Psoas muscle (tissue), 8 donors: ENCODE measurements around the gene GTF2IRD1. TPM values are rescaled to one million over a fixed set of nuclear protein-coding genes. Genes with fewer than 3 reads are reported as not detected.

Source experiments
- ATAC-seq, 4 donors: fragments of 200-7000 bp; cut with Tn5 transposase; one replicate each; pipeline ENCODE4 v1.9.1; 2020; ENCODE audit warnings: moderate library complexity in 3 of 4, mild to moderate bottlenecking in 2 of 4
- DNase-seq, 2 donors: peaks; one replicate each; pipeline ENCODE4 v3.0.0-alpha.2; 2020
- H3K27ac ChIP-seq: fragments of 200-600 bp; one replicate; pipeline ENCODE4 v1.8.0; 2022
- H3K27me3 ChIP-seq, 3 donors: fragments of 200-600 bp in 1 of 3; one replicate each; pipeline versions ENCODE4 v1.6.1 to v1.8.0; 2013 to 2022; ENCODE audit warnings: low read length in 2 of 3, mild to moderate bottlenecking in 2 of 3, moderate library complexity in 1 of 3; ENCODE audit not compliant: insufficient read depth in 3 of 3
- H3K36me3 ChIP-seq, 2 donors: fragments of 200-600 bp in 1 of 2; one replicate each; pipeline versions ENCODE4 v1.6.1 to v1.8.0; 2013 to 2022; ENCODE audit warnings: low read depth in 1 of 2, mild to moderate bottlenecking in 1 of 2, moderate library complexity in 1 of 2; ENCODE audit not compliant: insufficient read depth in 1 of 2
- H3K4me1 ChIP-seq: fragments of 200-600 bp; one replicate; pipeline ENCODE4 v1.8.0; 2022
- H3K4me3 ChIP-seq: fragments of 200-600 bp; one replicate; pipeline ENCODE4 v1.8.0; 2022; ENCODE audit warnings: mild to moderate bottlenecking
- H3K9me3 ChIP-seq: fragments of 200-600 bp; one replicate; pipeline ENCODE4 v1.8.0; 2022
- WGBS, 3 donors: extraction: QIAGEN DNeasy Blood & Tissue Kit; methylation state at CpG; one replicate each; pipeline versions ENCODE4 v1.1.6 to v1.1.7; 2013; 5-methylcytosine and 5-hydroxymethylcytosine counted together
- intact Hi-C, 2 donors: fragments of 100-400 bp; cut with DNase I; formaldehyde crosslinking; loops; one replicate each; pipeline versions ENCODE4 v1.11.0 to v1.14.2; 2022
- polyA plus RNA-seq, 3 donors: library from polyadenylated mRNA; stranded (reverse); fragments of 200-250 nt; gene quantifications; one replicate each; pipeline ENCODE4 v1.2.3, GENCODE V29; 2013
- total RNA-seq, 4 donors: library from RNA; stranded (reverse); fragmentation: NEBNext Ultra II Directional in 2 of 4; extraction: Animal tissue kit (Norgen Biotek cat#: 25700) in 2 of 4; gene quantifications; one replicate each; pipeline versions ENCODE4 v1.2.1 to v1.2.4, GENCODE V29; 2021 to 2023
- TF ChIP-seq, protein P1 (sequence below): fragments of 200-600 bp; IDR thresholded peaks from one replicate; pipeline ENCODE4 v1.8.0; 2022; ENCODE audit warnings: antibody characterized with exemption
- donor health status: healthy with polysubstance abuse.
- donor health status: DM: no; HTN: no; CAD: no; lungs with moderate emphysema.
- donor health status: Bipolar disorder and iron deficiency.
- donor health status: healthy.
- donor health status: DM: yes; HTN: yes; CAD: no.
- donor health status: DM: no; HTN: no; CAD: no.
- donor health status: DM: no; HTN: no; CAD: no.
- donor health status: DM: yes; HTN: yes; CAD: no.

GTF2IRD1 gene
- total and polyA plus RNA-seq, 7 donors: 40.5 to 149 (median 61.7) TPM

DNA sequence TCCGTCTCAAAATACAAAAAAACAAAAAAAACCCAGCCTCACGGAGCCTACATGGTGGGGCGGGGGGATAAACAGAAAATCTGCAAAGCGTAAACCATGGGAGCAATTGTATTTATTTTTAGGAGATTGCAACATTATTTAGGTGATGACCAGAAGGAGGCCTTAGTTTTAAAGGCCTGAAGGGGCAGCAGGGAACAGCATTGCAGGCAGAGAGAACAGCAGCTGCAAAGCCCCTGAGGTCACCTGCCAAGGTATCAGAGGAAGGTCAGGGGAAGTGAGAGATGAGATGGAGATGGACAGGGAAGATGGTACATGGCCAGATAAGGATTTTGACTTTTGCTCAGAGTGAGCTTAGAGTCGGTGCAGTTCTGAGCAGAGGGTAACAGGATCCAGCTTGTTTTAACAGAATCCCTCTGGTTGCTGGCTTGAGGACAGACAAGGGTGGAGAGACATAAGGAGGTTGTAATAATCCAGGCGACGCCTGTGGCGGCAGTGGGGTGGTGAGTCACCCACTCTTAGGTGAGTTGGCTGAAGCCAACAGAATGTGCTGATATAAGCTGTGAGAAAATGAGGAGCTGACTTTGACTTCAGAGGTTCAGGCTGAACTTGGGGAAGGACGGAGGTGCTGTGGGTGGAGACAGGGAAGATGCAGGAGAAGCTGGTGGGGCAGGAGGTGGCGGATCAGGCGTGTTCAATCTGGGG lies 121.5 kb downstream of the GTF2IRD1 start:
- H3K36me3 ChIP-seq: peaks cover 0 to 5% of the 10 kb centered on the region in 2 donors
- WGBS, 3 donors: 89 to 93% (median 90%) methylated on average over 11 of the region's 11 CpGs
- no peak overlapping the region for H3K4me3 ChIP-seq
- ATAC-seq (peak in 3 of 4 donors; percentile 25 to 51 (median 31)), DNase-seq (no peak)
- intact Hi-C loops: no loop called here
- H3K27me3 ChIP-seq: no peaks in the 10 kb centered on the region
- H3K27ac ChIP-seq: no peak overlapping the region
- H3K9me3 ChIP-seq: no peaks in the 10 kb centered on the region
- TF ChIP-seq, protein P1, sequence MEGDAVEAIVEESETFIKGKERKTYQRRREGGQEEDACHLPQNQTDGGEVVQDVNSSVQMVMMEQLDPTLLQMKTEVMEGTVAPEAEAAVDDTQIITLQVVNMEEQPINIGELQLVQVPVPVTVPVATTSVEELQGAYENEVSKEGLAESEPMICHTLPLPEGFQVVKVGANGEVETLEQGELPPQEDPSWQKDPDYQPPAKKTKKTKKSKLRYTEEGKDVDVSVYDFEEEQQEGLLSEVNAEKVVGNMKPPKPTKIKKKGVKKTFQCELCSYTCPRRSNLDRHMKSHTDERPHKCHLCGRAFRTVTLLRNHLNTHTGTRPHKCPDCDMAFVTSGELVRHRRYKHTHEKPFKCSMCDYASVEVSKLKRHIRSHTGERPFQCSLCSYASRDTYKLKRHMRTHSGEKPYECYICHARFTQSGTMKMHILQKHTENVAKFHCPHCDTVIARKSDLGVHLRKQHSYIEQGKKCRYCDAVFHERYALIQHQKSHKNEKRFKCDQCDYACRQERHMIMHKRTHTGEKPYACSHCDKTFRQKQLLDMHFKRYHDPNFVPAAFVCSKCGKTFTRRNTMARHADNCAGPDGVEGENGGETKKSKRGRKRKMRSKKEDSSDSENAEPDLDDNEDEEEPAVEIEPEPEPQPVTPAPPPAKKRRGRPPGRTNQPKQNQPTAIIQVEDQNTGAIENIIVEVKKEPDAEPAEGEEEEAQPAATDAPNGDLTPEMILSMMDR: no peak
- H3K4me1 ChIP-seq: peaks cover 7% of the 10 kb centered on the region

GRCh38 chr7:74575811-74576210 lies 122.1 kb downstream of the GTF2IRD1 start:
- H3K27me3 ChIP-seq: no peaks in the 10 kb centered on the region

DNA sequence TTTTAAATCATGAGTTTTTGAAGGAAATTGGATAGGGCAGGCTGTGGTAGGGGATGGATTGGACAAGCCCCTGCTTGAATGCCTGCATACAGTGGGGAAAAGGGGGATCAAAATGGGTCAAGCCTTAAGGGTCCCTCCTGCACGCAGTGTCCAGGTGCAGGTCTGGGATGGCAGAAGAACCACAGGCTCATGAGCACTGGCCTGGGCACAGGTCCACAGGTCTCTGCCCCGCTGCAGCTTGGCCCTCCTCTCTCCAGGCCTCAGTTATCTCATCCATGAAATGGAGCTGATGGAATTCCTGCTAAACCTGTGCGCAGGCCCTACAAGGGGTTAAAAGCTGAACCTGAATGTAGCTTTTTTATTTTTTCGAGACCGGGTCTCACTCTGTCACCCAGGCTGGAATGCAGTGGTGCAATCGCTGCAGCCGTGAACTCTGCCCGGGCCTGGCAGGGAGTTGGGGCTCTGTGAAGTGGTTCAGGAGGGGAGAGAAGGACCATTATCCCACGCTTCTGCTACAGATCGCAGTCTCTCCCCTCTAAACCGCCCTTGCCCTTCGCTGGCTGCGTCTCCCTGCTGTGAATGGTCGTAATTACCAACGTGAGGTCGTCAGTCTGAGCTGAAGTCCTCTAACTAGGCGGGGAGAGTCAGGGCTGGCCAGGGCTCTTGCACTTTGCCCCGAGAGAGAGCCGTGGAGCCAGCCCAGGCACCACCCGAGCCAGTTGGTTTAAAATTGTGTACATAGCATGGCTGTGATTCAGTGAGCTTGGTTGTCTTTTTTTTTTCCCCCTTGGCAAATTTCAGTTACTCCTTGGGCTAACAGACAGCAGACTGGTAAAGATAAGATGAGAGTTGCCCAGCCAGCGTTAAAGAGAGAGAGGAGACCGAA lies 126.3 kb downstream of the GTF2IRD1 start:
- TF ChIP-seq, protein P1: no peak
- ATAC-seq: peak; percentile 34 to 75 (median 46)
- H3K9me3 ChIP-seq: no peaks in the 10 kb centered on the region
- peak in 1 of 2 donors; percentile 37 for DNase-seq
- H3K4me3 ChIP-seq: no peak overlapping the region
- no peaks in the 10 kb centered on the region for H3K27me3 ChIP-seq
- H3K27ac ChIP-seq: no peak overlapping the region
- intact Hi-C loops: no loop called here
- H3K4me1 ChIP-seq: peaks cover 14% of the 10 kb centered on the region
- WGBS, 3 donors: 42 to 51% (median 45%) methylated on average over 22 of the region's 22 CpGs
- H3K36me3 ChIP-seq: peaks cover 0 to 3% of the 10 kb centered on the region in 2 donors

More at GRCh38 chr7:74575811-74576210, 122.1 kb downstream of the GTF2IRD1 start:
- ATAC-seq (no peak), DNase-seq (no peak)
- Histone ChIP-seq H3K36me3 (peaks cover 0 to 5% of the 10 kb centered on the region in 2 donors), H3K4me1 (peaks cover 13% of the 10 kb centered on the region), H3K9me3 (no peaks in the 10 kb centered on the region), H3K4me3 (no peak overlapping the region), H3K27ac (no peak overlapping the region)
- TF ChIP-seq, protein P1: no peak
- intact Hi-C loops: no loop called here
- 87 to 97% (median 95%) methylated on average over 7 of the region's 7 CpGs for WGBS, 3 donors

DNA sequence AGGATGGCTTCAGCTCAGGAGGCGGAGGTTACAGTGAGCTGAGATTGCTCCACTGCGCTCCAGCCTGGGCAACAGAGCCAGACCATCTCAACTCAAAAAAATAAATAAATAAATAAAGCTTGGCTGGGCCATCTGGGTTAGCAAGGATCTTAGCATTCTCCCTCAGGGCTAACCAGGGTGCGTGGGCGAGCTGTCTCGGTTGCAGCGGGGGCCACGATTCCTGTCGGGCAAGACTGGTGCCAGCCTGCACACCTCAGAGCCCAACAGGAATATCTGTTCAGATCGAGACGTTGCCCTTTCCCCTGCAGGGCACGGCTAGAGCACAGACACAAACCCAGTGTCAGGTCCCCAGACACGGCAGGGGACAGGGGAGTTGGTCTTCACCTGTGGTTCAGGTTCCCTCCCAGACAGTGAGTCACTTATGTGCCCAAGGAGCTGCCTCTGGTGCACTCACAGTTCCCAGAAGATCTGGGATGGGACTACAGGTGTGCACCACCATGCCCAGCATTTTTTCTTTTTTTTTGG lies 128.3 kb downstream of the GTF2IRD1 start:
- TF ChIP-seq, protein P1: no peak
- Histone ChIP-seq H3K27me3 (no peaks in the 10 kb centered on the region), H3K9me3 (no peaks in the 10 kb centered on the region), H3K4me1 (peaks cover 15% of the 10 kb centered on the region), H3K36me3 (peaks cover 0 to 3% of the 10 kb centered on the region in 2 donors), H3K4me3 (no peak overlapping the region), H3K27ac (no peak overlapping the region)
- intact Hi-C loops: no loop called here
- WGBS, 3 donors: 91 to 93% (median 93%) methylated on average over 12 of the region's 12 CpGs
- DNase-seq: no peak
- no peak for ATAC-seq
